Keratinocyte (primary cell): ENCODE data around the gene MYH13. TPM values are rescaled to one million over a fixed set of nuclear protein-coding genes. Genes with fewer than 3 reads are reported as not detected.

Experiments
- DNase-seq: peaks from one replicate; pipeline ENCODE4 v3.0.0-alpha.2; 2011; ENCODE audit warnings: low read depth, missing footprints, low spot score
- FAIRE-seq: peaks from 2 replicates; lab custom pipeline; 2011; peaks lifted over from hg19 to GRCh38; lab: Jason Lieb, UNC
- H2AFZ ChIP-seq: 2 replicates; pipeline ENCODE4 v1.6.0; 2012; ENCODE audit warnings: low read length, control low read depth, inconsistent platforms; ENCODE audit not compliant: control insufficient read depth
- H3K27ac ChIP-seq: 2 replicates; pipeline ENCODE4 v1.5.1; 2011; ENCODE audit warnings: low read length; ENCODE audit not compliant: control insufficient read depth, insufficient read depth
- H3K27me3 ChIP-seq: 3 replicates; pipeline ENCODE4 v1.6.0; 2011; ENCODE audit warnings: low read length; ENCODE audit not compliant: control insufficient read depth, insufficient read depth; ENCODE audit errors: extremely low read depth
- H3K36me3 ChIP-seq, 2 experiments: 2 replicates in 1 of 2; 3 replicates in 1 of 2; pipeline ENCODE4 v1.5.1; 2011; ENCODE audit warnings: low read length in 2 of 2, mild to moderate bottlenecking in 1 of 2; ENCODE audit not compliant: control insufficient read depth in 2 of 2, insufficient read depth in 2 of 2; ENCODE audit errors: extremely low read depth in 1 of 2
- H3K4me1 ChIP-seq: 3 replicates; pipeline ENCODE4 v1.5.1; 2011; ENCODE audit warnings: low read length; ENCODE audit not compliant: control insufficient read depth, insufficient read depth; ENCODE audit errors: extremely low read depth
- H3K4me2 ChIP-seq: 3 replicates; pipeline ENCODE4 v1.6.0; 2011; ENCODE audit warnings: low read depth, low read length; ENCODE audit not compliant: control insufficient read depth, insufficient read depth; ENCODE audit errors: extremely low read depth
- H3K4me3 ChIP-seq, 3 experiments: fragments of 200-600 bp in 1 of 3; sonication (generic) in 1 of 3; 2 replicates in 2 of 3; 3 replicates in 1 of 3; pipeline ENCODE4 v1.5.1; 2011 to 2016; ENCODE audit warnings: low read length in 3 of 3, mild to moderate bottlenecking in 3 of 3, control low read depth in 2 of 3, inconsistent platforms in 1 of 3, low read depth in 1 of 3, mixed read lengths in 1 of 3, mixed run types in 1 of 3, moderate library complexity in 1 of 3; ENCODE audit not compliant: control insufficient read depth in 2 of 3, insufficient read depth in 2 of 3; ENCODE audit errors: extremely low read depth in 1 of 3
- H3K79me2 ChIP-seq: 2 replicates; pipeline ENCODE4 v1.6.0; 2012; ENCODE audit warnings: low read length; ENCODE audit not compliant: control insufficient read depth, insufficient read depth
- H3K9ac ChIP-seq: 3 replicates; pipeline ENCODE4 v1.6.0; 2011; ENCODE audit warnings: low read length; ENCODE audit not compliant: control insufficient read depth, insufficient read depth; ENCODE audit errors: extremely low read depth
- H3K9me1 ChIP-seq: 3 replicates; pipeline ENCODE4 v1.6.0; 2011; ENCODE audit warnings: low read length; ENCODE audit not compliant: control insufficient read depth, insufficient read depth; ENCODE audit errors: extremely low read depth
- H3K9me3 ChIP-seq: 2 replicates; pipeline ENCODE4 v1.5.1; 2012; ENCODE audit warnings: low read depth, low read length; ENCODE audit not compliant: control insufficient read depth
- H4K20me1 ChIP-seq: 3 replicates; pipeline ENCODE4 v1.6.0; 2011; ENCODE audit warnings: low read length; ENCODE audit not compliant: control insufficient read depth, insufficient read depth; ENCODE audit errors: extremely low read depth
- EZH2 ChIP-seq: IDR thresholded peaks from one replicate; pipeline ENCODE4 v1.6.1; 2012; ENCODE audit warnings: inconsistent platforms, mild to moderate bottlenecking, low read length, moderate library complexity
- dilution Hi-C: fragments of 300-500 bp; cut with MboI; formaldehyde crosslinking; loops from one replicate; pipeline ENCODE4 v1.7.0; 2020; ENCODE audit warnings: low sequenced_read_pairs; ENCODE audit not compliant: extremely low pct_ligation_motif_present
- polyA plus RNA-seq, 5 experiments: library from polyadenylated mRNA; depleted of rRNA in 3 of 5; stranded (reverse) in 3 of 5; stranded (forward) in 1 of 5; unstranded in 1 of 5; fragments of >200 nt; gene quantifications; 1 replicate in 1 of 5; 2 replicates in 3 of 5; 3 replicates in 1 of 5; pipeline versions ENCODE4 v1.2.1 to v1.2.3, GENCODE V29; 2011 to 2012; ENCODE audit warnings: missing spikeins in 2 of 5, low read depth in 1 of 5, low replicate concordance in 1 of 5
- TF ChIP-seq, protein P1 (sequence below), 3 experiments: IDR thresholded peaks in 1 of 3; conservative IDR thresholded peaks in 1 of 3; optimal IDR thresholded peaks in 1 of 3; 2 replicates in 2 of 3; 3 replicates in 1 of 3; pipeline versions ENCODE3 to v1.5.1; 2011; ENCODE audit warnings: low read length in 3 of 3, mild to moderate bottlenecking in 3 of 3, moderate library complexity in 2 of 3, control low read depth in 1 of 3, inconsistent platforms in 1 of 3; ENCODE audit not compliant: insufficient read depth in 2 of 3; ENCODE audit errors: extremely low read depth in 1 of 3

MYH13 gene
- polyA plus RNA-seq, 1 donor (not counting 4 experiments of a cell fraction or from before 2014, with no cell fraction given): not detected

DNA sequence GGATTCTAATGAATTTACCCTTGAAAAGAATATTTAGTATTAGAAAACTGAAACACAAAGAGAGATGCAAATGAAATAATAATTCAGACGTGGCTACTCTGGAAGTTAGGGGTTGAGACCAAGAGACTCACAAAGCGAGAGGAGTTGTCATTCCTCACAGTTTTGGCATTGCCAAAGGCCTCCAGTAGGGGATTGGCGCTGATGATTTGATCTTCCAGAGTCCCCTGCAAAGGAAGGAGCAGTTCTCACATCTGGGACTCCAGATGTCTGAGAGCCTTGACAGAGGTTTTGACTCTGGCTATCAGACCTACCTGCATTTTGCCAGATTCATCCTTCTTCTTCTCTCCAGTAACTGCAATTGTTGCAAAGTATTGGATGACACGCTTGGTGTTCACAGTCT lies 42.4 kb upstream of the MYH13 start:
- no peak overlapping the region for H3K4me2 ChIP-seq
- H3K79me2 ChIP-seq: no peaks in the 10 kb centered on the region
- no peaks in the 10 kb centered on the region for H3K4me1 ChIP-seq
- FAIRE-seq: no peak
- no peaks in the 10 kb centered on the region for H3K27me3 ChIP-seq
- H3K4me3 ChIP-seq: no peak overlapping the region
- no peak overlapping the region for H2AFZ ChIP-seq
- no peak for DNase-seq
- no peak overlapping the region for H3K9ac ChIP-seq
- H4K20me1 ChIP-seq: no peaks in the 10 kb centered on the region
- H3K36me3 ChIP-seq: no peaks in the 10 kb centered on the region
- H3K9me1 ChIP-seq: no peaks in the 10 kb centered on the region
- dilution Hi-C loops: no loop called here
- peaks cover 2% of the 10 kb centered on the region for H3K9me3 ChIP-seq
- TF ChIP-seq, protein P1, sequence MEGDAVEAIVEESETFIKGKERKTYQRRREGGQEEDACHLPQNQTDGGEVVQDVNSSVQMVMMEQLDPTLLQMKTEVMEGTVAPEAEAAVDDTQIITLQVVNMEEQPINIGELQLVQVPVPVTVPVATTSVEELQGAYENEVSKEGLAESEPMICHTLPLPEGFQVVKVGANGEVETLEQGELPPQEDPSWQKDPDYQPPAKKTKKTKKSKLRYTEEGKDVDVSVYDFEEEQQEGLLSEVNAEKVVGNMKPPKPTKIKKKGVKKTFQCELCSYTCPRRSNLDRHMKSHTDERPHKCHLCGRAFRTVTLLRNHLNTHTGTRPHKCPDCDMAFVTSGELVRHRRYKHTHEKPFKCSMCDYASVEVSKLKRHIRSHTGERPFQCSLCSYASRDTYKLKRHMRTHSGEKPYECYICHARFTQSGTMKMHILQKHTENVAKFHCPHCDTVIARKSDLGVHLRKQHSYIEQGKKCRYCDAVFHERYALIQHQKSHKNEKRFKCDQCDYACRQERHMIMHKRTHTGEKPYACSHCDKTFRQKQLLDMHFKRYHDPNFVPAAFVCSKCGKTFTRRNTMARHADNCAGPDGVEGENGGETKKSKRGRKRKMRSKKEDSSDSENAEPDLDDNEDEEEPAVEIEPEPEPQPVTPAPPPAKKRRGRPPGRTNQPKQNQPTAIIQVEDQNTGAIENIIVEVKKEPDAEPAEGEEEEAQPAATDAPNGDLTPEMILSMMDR (optimal IDR thresholded peaks at IDR 0.05 in 1 of 3, IDR thresholded peaks at IDR 0.05 in 1 of 3, conservative IDR thresholded peaks at IDR 0.05 in 1 of 3; ENCODE audit: extremely low read depth in 1 of 3, insufficient read depth in 2 of 3, low read length in 3 of 3): no peak
- no peak for TF ChIP-seq EZH2
- H3K27ac ChIP-seq: no peak overlapping the region

DNA sequence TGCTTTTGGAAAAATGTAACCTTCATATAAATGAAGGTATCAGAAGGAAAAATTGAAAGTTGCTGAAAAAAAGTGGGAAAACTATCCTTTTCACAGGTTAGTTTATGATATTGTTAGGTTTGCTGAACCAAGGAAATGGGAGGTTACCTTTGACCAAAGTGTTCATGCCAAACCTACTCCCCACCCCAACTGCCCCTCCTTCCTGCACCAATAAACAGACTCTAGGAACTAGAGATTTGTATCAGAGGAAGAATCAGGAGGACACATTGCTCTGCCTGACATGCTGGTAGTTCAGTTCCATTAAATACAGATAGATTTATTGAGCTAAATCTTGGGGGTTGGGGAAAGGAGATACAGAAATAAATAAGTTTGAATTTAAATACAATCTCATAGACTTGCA lies 30.8 kb upstream of the MYH13 start:
- Histone ChIP-seq H3K79me2 (no peaks in the 10 kb centered on the region), H3K9ac (no peak overlapping the region), H2AFZ (no peak overlapping the region), H3K4me2 (no peak overlapping the region), H3K4me3 (no peak overlapping the region), H3K9me3 (no peaks in the 10 kb centered on the region), H3K9me1 (no peaks in the 10 kb centered on the region), H3K36me3 (no peaks in the 10 kb centered on the region), H4K20me1 (no peaks in the 10 kb centered on the region), H3K4me1 (no peaks in the 10 kb centered on the region), H3K27ac (no peak overlapping the region), H3K27me3 (no peaks in the 10 kb centered on the region)
- no peak for DNase-seq
- TF ChIP-seq EZH2: no peak
- TF ChIP-seq, protein P1 (optimal IDR thresholded peaks at IDR 0.05 in 1 of 3, IDR thresholded peaks at IDR 0.05 in 1 of 3, conservative IDR thresholded peaks at IDR 0.05 in 1 of 3; ENCODE audit: extremely low read depth in 1 of 3, insufficient read depth in 2 of 3, low read length in 3 of 3): no peak
- FAIRE-seq: no peak
- dilution Hi-C loops: no loop called here
